ENCODE results near the gene LMO1.

GRCh38 chr11:8242499-8243280 is 21.0 kb downstream of the LMO1 start:
- TF ChIP-seq EP300 (IDR thresholded peaks at IDR 0.05; ENCODE audit: borderline replicate concordance) (no peak), CREB1 (IDR thresholded peaks at IDR 0.05; ENCODE audit: low read depth) (no peak), EGR1 (IDR thresholded peaks at IDR 0.05) (no peak), NFIC (IDR thresholded peaks at IDR 0.05) (no peak), YY1 (IDR thresholded peaks at IDR 0.05; ENCODE audit: low read depth) (no peak), FOXM1 (IDR thresholded peaks at IDR 0.05; ENCODE audit: borderline replicate concordance, low read depth) (no peak), MAX (IDR thresholded peaks at IDR 0.05) (no peak), TAF1 (IDR thresholded peaks at IDR 0.05; ENCODE audit: low read depth) (no peak)

Measured in Ishikawa (cell line).